NCI-H510A (cell line): ENCODE measurements around the gene RTCB.

Source experiments
- DNase-seq: peaks from one replicate; lab custom pipeline; 2025; lab: John Stamatoyannopoulos, UW

Gene RTCB

GRCh38 chr22:32411829-32412592, at the start of gene RTCB:
Gene RTCB, minus strand, starts transcription at chr22:32412247. Its CDS starts 91 bp downstream, at chr22:32412156.
- DNase-seq, result peak; percentile 64

- no peak for DNase-seq
Measured at GRCh38 chr22:32457031-32457430, 45.0 kb upstream of the RTCB start.

- DNase-seq, result no peak
Measured at GRCh38 chr22:32448980-32449379, 36.9 kb upstream of the RTCB start.

- no peak for DNase-seq
Measured at GRCh38 chr22:32446321-32446720, 34.3 kb upstream of the RTCB start.

- no peak for DNase-seq
Measured at GRCh38 chr22:32444068-32444467, 32.0 kb upstream of the RTCB start.

- no peak for DNase-seq
Measured at GRCh38 chr22:32430352-32430751, 18.3 kb upstream of the RTCB start.

- no peak for DNase-seq
Measured at GRCh38 chr22:32426881-32427280, 14.8 kb upstream of the RTCB start.

GRCh38 chr22:32423664-32424063, 11.6 kb upstream of the RTCB start:
- DNase-seq, result no peak

GRCh38 chr22:32422062-32422461, 10.0 kb upstream of the RTCB start:
- no peak for DNase-seq

GRCh38 chr22:32421484-32421883, 9.4 kb upstream of the RTCB start:
- no peak for DNase-seq

- no peak for DNase-seq
Measured at GRCh38 chr22:32417906-32418305, 5.9 kb upstream of the RTCB start.

- no peak for DNase-seq
Measured at GRCh38 chr22:32416556-32417085, 4.6 kb upstream of the RTCB start.

- DNase-seq, result no peak
Measured at GRCh38 chr22:32414191-32414590, 2.1 kb upstream of the RTCB start.

GRCh38 chr22:32413719-32414118, 1.7 kb upstream of the RTCB start:
- DNase-seq, result no peak

GRCh38 chr22:32411402-32411801, 645 bp downstream of the RTCB start:
- no peak for DNase-seq

- no peak for DNase-seq
Measured at GRCh38 chr22:32410459-32410858, 1.6 kb downstream of the RTCB start.

GRCh38 chr22:32409977-32410376, 2.1 kb downstream of the RTCB start:
- no peak for DNase-seq

- no peak for DNase-seq
Measured at GRCh38 chr22:32407936-32408335, 4.1 kb downstream of the RTCB start.

- no peak for DNase-seq
Measured at GRCh38 chr22:32407312-32407711, 4.7 kb downstream of the RTCB start.

- DNase-seq, result no peak
Measured at GRCh38 chr22:32404021-32404420, 8.0 kb downstream of the RTCB start.

GRCh38 chr22:32401486-32401885, 10.6 kb downstream of the RTCB start:
- no peak for DNase-seq

GRCh38 chr22:32396746-32397145, 15.3 kb downstream of the RTCB start:
- DNase-seq, result no peak

- DNase-seq, result no peak
Measured at GRCh38 chr22:32396255-32396654, 15.8 kb downstream of the RTCB start.

GRCh38 chr22:32395107-32395506, 16.9 kb downstream of the RTCB start:
- DNase-seq, result no peak
